Endometrium (tissue), 2 donors: ENCODE measurements around the gene RNF207.

Source experiments
- FAIRE-seq: peaks from 2 replicates; lab custom pipeline; 2012; peaks lifted over from hg19 to GRCh38; lab: Jason Lieb, UNC
- donor health status: control.
- donor health status: control.

RNF207 gene

DNA sequence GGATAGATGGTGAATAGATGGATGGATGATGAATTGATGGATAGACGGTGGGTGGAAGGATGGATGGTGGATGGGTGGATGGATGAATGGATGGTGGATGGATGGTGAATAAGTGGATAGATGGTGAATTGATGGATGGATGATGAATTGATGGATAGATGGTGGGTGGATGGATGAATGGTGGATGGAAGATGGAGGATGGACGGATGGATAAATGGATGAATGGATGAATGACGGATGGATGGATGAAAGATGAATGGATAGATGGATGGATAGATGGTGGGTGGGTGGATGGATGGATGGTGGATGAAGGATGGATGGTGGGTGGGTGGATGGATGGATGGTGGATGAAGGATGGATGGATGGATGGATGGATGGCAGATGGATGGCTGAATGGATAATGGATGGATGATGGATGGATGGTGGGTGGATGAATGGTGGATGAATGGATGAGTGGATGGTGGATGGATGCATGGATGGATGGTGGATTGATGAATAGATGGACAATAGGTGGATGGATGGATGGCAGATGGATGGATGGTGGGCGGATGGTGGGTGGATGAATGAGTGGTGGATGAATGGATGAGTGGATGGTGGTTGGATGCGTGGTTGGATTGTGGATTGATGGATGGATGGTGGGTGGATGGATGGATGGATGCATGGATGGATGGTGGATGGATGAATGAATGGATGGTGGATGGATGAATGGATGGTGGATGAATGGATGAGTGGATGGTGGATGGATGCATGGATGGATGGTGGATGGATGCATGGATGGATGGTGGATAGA, 31.1 kb upstream of the RNF207 start:
- no peak for FAIRE-seq

DNA sequence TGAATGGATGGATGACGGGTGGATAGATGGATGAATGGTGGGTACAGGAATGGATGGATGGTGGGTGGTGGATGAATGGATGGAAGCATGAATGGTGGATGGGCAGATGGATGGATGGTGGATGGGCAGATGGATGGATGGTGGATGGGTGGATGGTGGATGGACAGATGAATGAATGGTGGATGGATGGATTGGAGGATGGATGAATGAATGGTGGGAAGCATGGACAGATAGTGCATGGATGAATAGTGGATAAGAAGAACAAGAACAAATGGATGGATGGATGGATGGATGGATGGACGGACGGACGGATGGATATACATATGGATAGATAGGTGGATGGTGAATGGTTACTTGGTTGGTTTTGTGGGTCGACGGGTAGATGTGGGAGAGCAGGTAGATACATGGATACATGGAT, 30.5 kb upstream of the RNF207 start:
- no peak for FAIRE-seq

DNA sequence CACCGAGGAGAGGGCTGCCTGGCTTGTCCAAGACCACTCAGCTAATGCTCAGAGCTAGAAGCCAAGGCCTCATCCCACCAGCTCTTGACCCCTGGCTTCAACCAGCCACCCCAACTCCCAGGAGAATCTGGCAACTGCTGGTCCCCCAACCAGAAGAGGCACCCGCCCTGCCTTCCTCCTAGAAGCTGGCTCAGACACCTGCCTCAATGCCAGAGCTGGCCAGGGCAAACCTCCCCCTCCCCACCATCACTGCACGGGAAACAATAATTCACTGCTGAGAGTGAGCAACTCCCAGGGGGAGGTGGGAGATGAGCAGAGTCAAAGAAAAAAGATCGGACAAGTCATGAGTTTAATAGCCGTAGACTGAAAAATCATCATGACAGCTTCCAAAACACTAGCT, 29.1 kb upstream of the RNF207 start:
- FAIRE-seq: no peak

DNA sequence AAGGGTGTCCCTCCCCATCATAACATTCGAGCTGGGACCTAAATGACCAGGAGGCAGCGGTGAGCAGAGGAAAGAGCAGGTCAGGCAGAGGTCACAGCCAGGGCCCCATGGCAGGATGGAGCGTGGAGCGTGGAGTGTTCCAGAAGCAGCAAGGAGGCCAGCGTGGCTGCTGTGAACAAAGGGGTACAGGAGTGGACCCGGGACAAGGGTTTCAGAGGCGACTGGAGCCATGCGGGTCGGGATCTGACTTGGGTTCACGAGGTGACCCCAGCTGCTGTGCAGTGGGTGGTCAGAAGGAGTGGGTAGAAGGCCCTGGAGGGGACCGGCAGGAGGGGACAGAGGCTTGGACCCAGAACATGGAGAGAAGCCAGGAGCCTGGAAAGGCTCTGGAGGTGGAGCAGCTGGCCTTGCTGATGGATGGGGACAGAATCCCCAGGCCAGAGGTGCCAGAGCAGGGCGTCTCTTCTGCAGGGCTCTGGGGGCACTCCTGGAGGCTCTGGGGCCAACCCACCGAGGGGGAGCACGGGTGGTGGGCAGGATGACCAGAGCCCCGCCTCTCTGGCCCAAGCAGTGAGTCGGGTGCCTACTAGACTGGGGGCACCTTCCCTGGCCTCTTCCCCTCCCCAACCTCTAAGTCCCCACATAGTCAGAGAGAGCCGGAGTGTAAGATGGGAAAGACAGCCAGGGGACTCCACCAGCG, 28.1 kb upstream of the RNF207 start:
- FAIRE-seq: no peak

DNA sequence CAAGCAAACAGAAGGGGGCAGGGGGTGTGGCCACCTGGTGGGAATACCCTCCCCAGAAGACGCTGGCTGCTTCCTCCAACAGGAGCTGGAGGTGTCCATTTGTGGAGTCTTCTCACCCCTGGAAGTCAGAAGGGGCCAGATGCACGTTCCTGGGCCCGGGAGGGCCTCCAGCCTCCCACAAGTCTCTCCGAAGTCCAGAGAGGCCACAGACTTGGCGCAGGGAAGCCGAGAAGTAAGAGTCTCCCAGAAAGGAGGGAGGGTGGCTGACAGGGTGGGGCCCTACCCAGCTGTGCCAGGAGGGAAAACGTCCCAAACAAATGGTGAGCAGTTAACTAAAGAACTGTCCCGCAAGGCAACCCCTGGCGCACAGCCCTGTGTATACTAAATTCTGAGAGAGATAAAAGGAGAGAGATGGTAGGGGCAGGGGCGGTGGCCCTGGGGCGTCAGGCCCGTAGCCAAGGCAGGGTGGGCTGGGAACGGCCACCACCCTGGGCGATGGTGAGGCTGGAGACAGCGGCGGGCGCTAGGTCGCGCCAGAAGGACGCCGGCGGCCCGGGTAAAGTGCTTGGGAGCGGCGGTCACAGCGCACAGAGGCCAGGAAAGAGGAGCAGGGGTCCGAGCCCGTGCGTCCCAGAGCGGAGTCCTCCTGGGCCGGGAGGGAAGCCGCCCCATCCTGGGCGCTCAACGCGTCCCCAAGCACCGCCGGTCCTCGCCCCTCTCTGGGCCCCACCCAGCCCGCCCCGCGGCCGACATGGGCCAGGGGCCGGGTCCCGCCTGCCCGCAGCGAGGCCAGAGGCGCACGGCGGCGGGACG, 27.0 kb upstream of the RNF207 start:
- no peak for FAIRE-seq

DNA sequence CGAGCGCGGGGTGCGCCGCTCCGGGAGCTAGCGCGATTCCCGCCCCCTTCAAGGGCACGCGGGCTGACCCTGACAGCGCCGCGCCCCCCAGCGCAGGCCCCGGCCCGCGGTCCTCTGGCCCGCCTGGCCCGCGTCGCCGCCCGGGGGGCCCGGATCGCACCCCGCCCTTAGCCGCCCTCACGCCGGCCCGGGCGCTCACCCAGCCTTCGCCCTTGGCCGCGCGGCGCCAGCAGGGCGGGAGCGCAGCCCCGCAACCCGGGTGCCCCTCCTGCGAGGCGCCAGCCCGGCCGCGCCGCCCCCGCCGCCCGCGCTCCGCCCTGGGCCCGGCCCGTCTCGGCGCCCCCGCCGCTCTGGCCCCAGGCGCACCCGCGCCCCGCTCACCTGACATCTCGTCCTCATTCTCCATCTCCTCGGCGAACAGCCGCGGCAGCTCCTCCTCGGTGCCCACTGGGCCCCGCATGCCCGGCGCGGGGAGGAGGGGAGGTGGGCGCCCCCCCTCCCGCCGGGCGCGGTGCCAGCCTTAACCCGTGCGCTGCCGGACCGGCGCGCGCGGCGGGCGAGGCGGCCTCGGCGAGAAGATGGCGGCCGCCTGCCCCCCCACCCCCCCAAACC, 26.2 kb upstream of the RNF207 start:
- FAIRE-seq: no peak

DNA sequence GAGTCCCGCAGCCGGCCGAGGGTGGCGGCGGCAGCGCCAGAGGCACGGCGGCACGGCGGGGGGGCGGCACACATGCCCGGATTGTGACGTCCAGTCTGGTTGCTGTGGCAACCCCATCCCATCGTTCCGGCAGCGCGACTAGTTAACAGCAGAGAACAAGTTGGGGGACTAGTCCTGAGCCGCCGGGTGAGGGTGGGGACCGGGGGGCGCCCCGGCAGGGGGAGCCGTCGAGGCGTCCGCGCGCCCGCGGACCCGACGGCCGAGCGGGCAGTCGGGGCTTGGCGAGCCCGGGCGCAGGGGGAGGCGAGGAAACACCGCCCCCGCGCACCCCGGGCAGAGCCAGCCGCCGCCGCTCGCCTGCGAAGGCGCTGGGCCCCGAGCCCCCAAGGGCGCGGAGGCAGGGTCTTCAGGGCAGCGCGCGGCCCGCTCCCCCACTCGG, 25.6 kb upstream of the RNF207 start, which contains the start of gene CHD5:
CHD5 (minus strand) TSS at position 54 of the 439 bp plus-strand sequence. CDS start 298 bp downstream, outside the sequence.
- FAIRE-seq: no peak

DNA sequence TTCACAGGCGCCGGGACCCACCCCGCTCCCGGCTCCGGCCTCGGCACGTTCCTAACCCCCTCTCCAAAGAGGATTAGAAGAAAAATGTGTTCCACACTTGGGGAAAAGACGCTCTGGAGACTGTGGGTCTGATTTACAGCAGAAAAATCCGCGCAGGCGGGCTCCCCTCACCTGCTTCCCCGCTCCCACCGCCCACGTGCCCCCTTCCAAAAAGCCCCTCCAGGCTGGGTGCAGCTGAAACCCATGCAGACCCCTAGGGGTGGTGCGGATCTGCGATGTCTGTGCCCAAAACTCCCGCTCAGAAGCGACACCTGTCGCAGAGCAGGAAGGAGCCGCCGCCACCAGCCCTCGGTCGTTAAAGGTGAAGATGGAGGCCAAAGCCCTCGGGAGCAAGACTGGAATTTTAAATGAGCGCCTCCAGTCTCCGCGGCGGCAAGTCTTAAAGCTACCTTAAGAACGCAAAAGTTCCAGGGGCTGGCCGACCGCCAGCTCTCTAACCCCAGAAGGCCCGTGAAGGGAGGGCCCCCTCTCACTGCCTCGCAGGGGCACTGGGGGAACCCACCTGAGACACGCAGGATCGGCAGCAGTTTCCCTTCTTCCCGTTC, 25.1 kb upstream of the RNF207 start:
- FAIRE-seq: no peak

DNA sequence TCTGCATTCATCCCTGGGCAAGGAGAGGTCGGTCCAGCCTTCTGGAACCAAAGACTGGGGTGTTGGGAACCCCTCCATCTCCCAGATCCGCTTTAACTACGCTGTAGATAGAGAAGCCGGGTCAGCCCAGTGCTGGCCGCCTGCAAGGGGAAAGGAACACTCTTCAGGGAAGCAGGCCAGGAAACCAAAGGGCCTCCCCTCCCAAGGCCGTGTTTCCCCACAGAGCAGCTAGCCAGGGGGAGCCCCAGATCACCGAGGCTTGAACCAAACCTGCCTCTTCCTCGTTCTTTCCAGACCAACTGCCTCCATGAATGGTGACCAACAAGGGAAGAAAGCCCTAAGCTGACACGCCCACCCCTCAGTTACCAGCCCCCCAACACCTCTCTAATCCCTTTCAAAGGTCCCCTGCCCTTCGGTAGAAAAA, 24.6 kb upstream of the RNF207 start:
- FAIRE-seq: no peak

DNA sequence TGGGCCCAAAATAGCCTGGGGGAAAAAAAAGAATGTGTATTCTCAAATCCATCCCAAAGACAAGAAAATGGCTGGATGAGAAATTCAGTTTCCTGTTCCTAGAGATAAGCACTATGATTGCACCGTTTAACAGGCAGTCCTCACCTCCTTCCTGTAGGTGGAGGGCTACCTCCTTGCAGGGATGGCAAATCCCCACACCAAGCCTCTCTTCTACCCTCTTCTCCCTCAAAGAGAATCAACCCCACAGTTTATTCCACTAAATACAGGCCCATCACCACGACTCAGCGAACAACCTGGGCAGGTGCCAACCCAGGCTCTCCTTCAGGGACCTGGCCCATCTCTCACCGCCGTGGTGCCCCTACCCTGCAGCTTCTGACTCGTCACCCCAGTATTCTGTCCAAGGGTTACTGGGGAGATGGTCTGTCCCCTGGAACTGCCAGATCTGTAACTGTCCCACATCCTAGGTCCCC, 22.4 kb upstream of the RNF207 start:
- no peak for FAIRE-seq

DNA sequence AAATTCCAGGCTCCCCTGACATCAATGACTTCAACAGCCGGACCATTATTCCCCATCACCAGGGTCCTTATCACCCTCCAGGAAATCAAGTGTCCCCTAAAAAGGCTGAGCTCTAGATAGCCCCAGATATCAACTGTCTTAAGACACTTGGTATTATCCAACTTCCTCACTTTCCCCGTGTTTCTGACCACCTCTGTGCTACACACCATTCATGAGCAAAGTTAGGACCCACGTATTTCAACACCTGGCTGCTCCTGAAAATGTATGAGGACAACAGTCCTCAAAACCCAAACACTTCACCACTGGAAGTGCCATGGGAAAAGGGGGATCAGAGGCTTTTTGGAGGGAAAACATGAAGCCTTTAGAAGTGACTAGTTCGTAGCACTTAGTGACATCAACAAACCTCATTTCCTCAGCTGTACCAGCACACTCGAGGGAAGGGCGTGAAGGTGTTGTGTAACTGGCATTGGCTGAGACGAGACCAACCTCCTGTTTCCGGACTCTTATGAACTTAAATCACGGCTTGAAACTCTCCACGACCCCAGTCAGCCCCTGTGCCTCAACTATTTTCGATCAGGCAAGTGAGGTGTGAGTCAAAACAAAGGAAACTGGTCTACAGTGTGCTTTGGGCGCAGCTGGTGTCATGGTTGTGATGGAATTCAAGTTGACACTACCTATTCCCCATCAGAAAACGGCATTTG, 21.7 kb upstream of the RNF207 start:
- no peak for FAIRE-seq

DNA sequence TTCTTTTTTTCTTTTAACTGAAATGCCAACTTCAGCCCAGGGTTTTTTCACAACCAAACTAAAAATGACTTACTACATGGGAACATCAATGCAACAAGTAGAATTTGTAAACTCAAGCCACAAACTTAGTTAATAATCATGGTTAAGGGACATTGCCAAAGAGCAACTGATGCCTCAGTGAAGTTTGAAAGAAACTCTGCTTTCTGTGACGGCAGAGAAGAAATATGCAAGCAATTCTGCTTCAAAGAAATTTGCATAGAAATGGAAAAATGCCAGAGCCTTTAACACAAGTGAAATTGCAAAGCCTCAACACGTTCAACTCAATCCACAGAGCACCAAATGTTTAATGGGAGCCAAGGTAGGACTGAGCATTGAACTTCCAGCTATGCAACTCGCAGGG, 20.8 kb upstream of the RNF207 start:
- FAIRE-seq: no peak

DNA sequence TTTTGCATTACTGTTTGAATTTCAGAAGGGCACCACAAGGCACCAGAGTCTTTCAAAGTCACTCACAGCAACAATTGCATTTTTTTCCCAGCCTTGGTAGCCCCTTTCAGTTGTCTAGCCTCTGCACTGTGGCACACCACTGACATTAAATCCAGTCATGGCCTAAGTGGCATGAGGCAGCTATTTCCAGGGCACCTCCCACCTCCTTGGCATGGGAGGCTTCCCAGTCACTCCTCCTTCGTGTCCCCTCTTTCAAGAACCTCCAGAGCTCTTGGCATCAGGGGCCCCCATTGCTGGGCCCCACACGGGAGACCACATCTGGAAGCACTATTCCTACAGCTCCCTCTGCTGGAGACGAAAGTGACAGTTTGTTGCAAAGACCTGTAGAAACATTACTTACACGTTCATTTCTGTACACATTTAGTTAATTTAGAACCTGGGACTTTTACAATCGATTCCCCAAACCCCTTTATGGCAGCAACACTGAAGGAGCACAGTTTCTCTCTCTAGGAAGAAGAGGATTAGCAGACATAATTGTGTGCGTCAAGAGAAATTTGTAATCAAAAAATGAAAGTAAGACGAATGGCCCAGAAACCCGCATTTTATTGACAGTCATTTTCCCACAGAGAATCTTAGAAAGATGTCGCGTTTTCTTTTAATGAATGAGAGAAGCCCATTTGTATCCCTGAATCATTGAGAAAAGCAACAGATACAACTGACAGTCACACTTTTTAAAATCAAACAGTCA, 20.1 kb upstream of the RNF207 start:
- FAIRE-seq: no peak

DNA sequence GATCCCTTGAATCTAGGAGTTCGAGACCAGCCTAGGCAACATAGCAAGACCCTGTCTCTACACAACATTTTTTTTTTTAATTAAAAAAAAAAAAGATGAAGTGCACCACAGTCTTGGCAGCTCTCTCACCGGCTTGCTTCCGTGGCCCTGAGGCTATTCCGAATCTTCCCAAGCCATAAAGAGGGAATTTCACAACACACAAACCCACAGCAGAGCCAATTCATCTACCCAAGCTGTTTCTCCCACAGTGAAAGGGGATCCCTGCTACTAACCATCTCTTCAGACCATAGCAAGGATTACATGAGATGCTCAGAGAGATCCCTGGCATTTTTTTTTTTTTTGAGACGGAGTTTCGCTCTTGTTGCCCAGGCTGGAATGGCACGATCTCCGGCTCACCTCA, 17.5 kb upstream of the RNF207 start:
- no peak for FAIRE-seq

DNA sequence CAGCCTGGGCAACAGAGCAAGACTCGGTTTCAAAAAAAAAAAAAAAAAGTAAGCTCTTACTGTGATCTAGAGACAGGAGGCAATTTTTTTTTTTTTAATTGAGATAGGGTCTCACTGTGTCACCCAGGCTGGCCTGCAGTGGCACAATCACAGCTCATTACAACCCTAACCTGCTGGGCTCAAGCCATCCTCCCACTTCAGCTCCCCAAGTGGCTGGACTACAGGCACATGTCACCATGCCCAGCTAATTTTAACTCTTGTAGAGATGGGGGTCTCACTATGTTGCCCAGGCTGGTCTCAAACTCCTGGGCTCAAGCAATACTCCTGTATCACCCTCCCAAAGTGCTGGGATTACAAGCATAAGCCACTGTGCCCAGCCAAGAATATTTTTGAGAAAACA, 14.0 kb upstream of the RNF207 start:
- FAIRE-seq: no peak

DNA sequence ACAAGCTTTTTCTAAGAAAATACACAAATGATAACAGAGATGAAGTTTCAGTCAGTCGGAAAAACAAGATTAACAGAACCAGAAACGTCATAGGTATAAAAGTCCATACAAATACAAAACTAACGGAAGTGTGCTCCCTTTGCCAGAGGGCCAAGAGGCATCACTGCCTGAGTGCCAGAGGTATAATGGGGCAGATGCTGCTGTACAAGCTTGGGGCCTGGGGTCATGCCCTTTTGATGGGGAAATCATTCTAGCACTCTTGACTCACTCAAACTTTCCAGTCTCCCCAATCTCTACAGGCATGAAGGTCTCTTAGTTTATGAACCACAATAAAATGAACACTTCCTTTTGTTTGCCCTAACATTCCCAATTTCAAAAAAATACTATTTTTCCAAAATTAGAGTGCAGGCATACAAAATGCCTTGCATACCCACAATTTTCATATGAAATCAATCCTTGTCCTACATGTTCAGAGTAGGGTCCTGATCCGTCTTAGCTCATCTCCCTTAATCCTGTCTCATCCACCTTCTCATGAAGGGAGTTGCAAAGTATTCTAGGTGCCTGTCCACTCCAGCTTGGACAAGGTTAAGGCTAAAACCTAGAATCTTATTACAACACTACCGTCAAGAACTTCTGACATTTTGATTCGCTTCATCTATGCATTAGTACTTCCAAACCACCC, 8.0 kb upstream of the RNF207 start:
- no peak for FAIRE-seq

DNA sequence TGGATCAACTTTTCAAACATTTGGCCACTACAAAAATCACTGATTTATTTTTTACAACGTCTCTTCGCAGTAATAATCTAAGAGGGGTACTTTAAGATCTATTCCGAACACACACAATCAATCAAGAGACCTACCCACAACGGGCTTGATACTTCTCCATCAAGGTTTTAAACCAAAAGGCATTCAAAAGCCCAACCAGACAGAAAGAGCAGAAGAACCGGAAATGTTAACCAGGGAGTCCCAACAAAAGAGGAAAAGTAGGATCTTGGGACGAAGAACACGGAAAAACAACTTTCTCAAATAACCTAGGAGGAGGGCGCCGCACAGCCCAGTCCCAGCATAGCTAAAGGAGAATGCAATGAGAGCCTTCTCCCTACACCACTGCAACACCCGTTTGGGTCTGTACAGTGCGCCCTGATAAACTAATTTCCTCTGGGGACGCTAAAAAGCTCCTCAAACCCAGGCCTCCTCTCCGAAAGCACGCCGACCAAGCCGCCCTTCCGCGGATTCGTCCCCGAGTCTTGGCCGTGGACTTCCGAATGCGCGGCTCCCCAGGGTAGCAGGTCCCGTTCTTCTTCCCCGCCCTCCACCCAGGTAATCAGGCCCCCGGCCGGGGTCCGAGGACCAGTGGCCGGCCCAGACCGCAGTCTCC, 7.1 kb upstream of the RNF207 start:
- FAIRE-seq: no peak

DNA sequence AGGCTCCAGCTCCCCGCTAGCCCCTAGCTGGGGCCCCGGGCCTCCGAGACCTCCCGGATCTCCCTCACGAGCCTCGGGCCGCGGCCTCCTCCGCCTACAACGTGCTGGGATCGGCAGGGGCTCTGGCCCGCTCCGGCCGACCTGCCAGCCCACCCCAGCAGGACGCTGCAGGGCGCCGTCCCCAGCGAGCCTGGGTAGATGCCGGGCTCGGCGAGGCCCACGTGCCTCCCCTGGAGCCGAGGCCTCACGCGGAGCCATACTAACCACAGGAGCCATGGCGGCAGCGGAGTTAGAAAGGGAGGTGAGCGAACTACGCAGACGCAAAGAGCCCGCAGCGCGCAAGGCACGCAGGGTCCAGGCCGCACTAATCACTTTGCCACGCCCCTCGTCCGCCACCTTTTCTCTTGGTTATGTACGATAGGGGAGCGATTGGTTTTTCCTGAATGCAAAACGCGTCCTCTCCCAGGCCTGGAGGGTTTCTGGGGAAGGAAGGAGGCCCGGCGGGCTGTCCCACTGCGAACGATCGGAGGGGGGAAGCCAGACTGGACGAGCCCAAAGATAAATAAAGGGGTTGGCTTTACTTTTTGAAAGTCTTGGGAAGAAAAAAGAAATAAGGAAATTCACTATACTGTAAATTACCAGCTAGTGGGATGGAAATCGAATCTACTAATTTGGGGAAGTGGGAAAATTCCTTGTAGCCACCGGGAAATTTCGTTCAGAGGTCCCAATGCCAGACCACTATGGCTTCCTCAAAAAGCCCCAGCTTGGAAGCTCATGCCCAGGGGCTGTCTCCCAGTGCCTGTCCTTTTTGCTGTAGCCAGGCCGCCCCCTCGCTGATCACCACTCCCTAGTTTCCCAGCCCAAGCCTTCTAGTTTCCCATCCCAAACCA, 6.4 kb upstream of the RNF207 start, which contains the start of gene RPL22:
RPL22 (minus strand) TSS at position 298 of the 890 bp plus-strand sequence; CDS start at position 276, 22 bp downstream.
- peak; percentile 96 for FAIRE-seq
